Gastrocnemius medialis (tissue), 4 donors: ENCODE data around the gene DDX5.
A peak's percentile ranks its signal among the peaks of the same experiment; 100 is the strongest.

Experiments
- CTCF ChIP-seq, 5 experiments: fragments of 450-650 bp in 3 of 5; fragments of 200-600 bp in 2 of 5; sonication (generic) in 2 of 5; IDR thresholded peaks in 4 of 5; conservative IDR thresholded peaks in 1 of 5; 1 replicate in 4 of 5; 2 replicates in 1 of 5; pipeline ENCODE4 v1.5.1; 2016 to 2019; ENCODE audit warnings: antibody characterized with exemption in 5 of 5, mild to moderate bottlenecking in 3 of 5, moderate library complexity in 3 of 5
- POLR2A ChIP-seq, 2 donors: fragments of 450-650 bp; IDR thresholded peaks; one replicate each; pipeline ENCODE4 v1.6.1; 2017; ENCODE audit warnings: antibody characterized with exemption in 2 of 2, mild to moderate bottlenecking in 2 of 2, moderate library complexity in 2 of 2

- peak in 1 of 5 experiments; percentile 32 for TF ChIP-seq CTCF (IDR thresholded peaks at IDR 0.05 in 4 of 5, conservative IDR thresholded peaks at IDR 0.05 in 1 of 5)
- TF ChIP-seq POLR2A (IDR thresholded peaks at IDR 0.05), result no peak
These were observed 1.3 kb upstream of the DDX5 start for GRCh38 chr17:64507413-64507782.
